Measurements from ENCODE around the gene PLXNA2. TPM values are rescaled to one million over a fixed set of nuclear protein-coding genes. Genes with fewer than 3 reads are reported as not detected.

PLXNA2 gene
- total and polyA plus RNA-seq, 3 donors from 2014 or later, result 4.1 to 5.5 (median 4.7) TPM

- H3K4me3 ChIP-seq, result no peak overlapping the region
These were observed 202.1 kb downstream of the PLXNA2 start for GRCh38 chr1:208042041-208042615.

GRCh38 chr1:208041505-208041904 is 202.7 kb downstream of the PLXNA2 start:
- WGBS, 2 donors, result 94 to 95% methylated on average over 9 of the region's 9 CpGs
- no peaks in the 10 kb centered on the region for H3K36me3 ChIP-seq (ENCODE audit: low read depth, missing control alignments)
- no peaks in the 10 kb centered on the region for H3K9me3 ChIP-seq
- no peak for DNase-seq
- H3K27me3 ChIP-seq, result no peaks in the 10 kb centered on the region
- no peak overlapping the region for H3K27ac ChIP-seq
- H3K4me1 ChIP-seq, result peaks cover 29% of the 10 kb centered on the region
- TF ChIP-seq CTCF (IDR thresholded peaks at IDR 0.05) (no peak), POLR2A (IDR thresholded peaks at IDR 0.05) (no peak)
- intact Hi-C loops (cut with DNase I; ENCODE audit: low total_unique reads), result no loop called here
- H3K4me3 ChIP-seq, result no peak overlapping the region

More at GRCh38 chr1:208042041-208042615, 202.1 kb downstream of the PLXNA2 start:
- TF ChIP-seq POLR2A (IDR thresholded peaks at IDR 0.05), result no peak
- TF ChIP-seq CTCF (IDR thresholded peaks at IDR 0.05), result no peak
- no peaks in the 10 kb centered on the region for H3K27me3 ChIP-seq
- H3K4me1 ChIP-seq, result peaks cover 33% of the 10 kb centered on the region
- intact Hi-C loops (cut with DNase I; ENCODE audit: low total_unique reads), result no loop called here
- no peak overlapping the region for H3K27ac ChIP-seq
- H3K36me3 ChIP-seq (ENCODE audit: low read depth, missing control alignments), result no peaks in the 10 kb centered on the region
- H3K9me3 ChIP-seq, result no peaks in the 10 kb centered on the region
- 85 to 95% methylated on average over 10 to 22 of the region's 22 CpGs for WGBS, 2 donors
- DNase-seq, result no peak

GRCh38 chr1:208040821-208041297 is 203.3 kb downstream of the PLXNA2 start:
- no peak for TF ChIP-seq POLR2A (IDR thresholded peaks at IDR 0.05)
- TF ChIP-seq CTCF (IDR thresholded peaks at IDR 0.05), result no peak
- H3K4me1 ChIP-seq, result peaks cover 23% of the 10 kb centered on the region
- no peak overlapping the region for H3K27ac ChIP-seq
- no peaks in the 10 kb centered on the region for H3K36me3 ChIP-seq (ENCODE audit: low read depth, missing control alignments)
- H3K27me3 ChIP-seq, result no peaks in the 10 kb centered on the region
- no peak for DNase-seq
- no peak overlapping the region for H3K4me3 ChIP-seq
- intact Hi-C loops (cut with DNase I; ENCODE audit: low total_unique reads), result no loop called here
- H3K9me3 ChIP-seq, result no peaks in the 10 kb centered on the region
- WGBS, 2 donors, result 75 to 79% methylated on average over 6 of the region's 6 CpGs

- no peak for TF ChIP-seq CTCF (IDR thresholded peaks at IDR 0.05)
- TF ChIP-seq POLR2A (IDR thresholded peaks at IDR 0.05), result no peak
- WGBS, 2 donors, result 84 to 91% methylated on average over 22 of the region's 22 CpGs
- intact Hi-C loops (cut with DNase I; ENCODE audit: low total_unique reads), result no loop called here
- no peaks in the 10 kb centered on the region for H3K27me3 ChIP-seq
- no peaks in the 10 kb centered on the region for H3K36me3 ChIP-seq (ENCODE audit: low read depth, missing control alignments)
- no peak overlapping the region for H3K27ac ChIP-seq
- no peaks in the 10 kb centered on the region for H3K9me3 ChIP-seq
- no peak overlapping the region for H3K4me3 ChIP-seq
- no peak for DNase-seq
- H3K4me1 ChIP-seq, result peaks cover 12% of the 10 kb centered on the region
These were observed 204.4 kb downstream of the PLXNA2 start for GRCh38 chr1:208039536-208040332.
